Measurements from ENCODE around the gene PCDHB8.
"Not testable (repeated sequence)": the region's sequence is repeated elsewhere in the genome, so short reads cannot be mapped to it uniquely, and the experiment has no call there.

PCDHB8 gene

DNA sequence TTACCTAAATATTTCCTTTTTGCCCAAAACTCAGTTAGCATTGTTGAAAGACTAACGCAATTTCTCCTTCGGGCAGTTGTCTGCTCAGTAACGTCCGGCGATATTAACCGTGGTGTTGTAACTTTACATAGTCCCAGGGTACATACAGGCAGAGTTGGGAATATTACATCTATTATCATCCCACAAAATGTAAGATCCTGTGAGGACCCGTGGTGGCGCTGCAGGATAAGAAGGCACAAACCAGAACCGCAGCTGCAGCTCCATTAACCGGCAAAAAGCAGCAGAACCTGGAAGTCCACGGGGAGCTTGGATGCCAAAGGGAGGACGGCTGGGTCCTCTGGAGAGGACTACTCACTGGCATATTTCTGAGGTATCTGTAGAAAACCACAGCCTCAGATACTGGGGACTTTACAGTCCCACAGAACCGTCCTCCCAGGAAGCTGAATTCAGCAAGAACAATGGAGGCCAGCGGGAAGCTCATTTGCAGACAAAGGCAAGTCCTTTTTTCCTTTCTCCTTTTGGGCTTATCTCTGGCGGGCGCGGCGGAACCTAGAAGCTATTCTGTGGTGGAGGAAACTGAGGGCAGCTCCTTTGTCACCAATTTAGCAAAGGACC lies at the start of gene PCDHB8:
Gene PCDHB8 (plus strand): TSS at position 214 of the 615 bp plus-strand sequence. CDS start 245 bp downstream, at position 459.
- FAIRE-seq, result peak; percentile 46
- DNase-seq (ENCODE audit: insufficient read length, low spot score), result not testable (repeated sequence)

- peak; percentile 44 for FAIRE-seq
- DNase-seq (ENCODE audit: insufficient read length, low spot score), result peak; percentile 72
Measured at GRCh38 chr5:141135030-141135717, 42.4 kb upstream of the PCDHB8 start, which contains the start of gene PCDHB5. Gene PCDHB5, plus strand, starts transcription at chr5:141135206. Its CDS starts 229 bp downstream, at chr5:141135435.

DNA sequence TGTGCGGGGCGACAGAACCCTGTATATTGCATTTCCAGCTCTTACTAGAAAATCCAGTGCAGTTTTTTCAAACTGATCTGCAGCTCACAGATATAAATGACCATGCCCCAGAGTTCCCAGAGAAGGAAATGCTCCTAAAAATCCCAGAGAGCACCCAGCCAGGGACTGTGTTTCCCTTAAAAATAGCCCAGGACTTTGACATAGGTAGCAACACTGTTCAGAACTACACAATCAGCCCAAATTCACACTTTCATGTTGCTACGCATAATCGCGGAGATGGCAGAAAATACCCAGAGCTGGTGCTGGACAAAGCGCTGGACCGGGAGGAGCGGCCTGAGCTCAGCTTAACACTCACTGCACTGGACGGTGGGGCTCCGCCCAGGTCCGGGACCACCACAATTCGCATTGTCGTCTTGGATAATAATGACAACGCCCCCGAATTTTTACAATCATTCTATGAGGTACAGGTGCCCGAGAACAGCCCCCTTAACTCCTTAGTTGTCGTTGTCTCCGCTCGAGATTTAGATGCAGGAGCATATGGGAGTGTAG lies 41.8 kb upstream of the PCDHB8 start:
- FAIRE-seq, result no peak
- DNase-seq (ENCODE audit: insufficient read length, low spot score), result no peak

DNA sequence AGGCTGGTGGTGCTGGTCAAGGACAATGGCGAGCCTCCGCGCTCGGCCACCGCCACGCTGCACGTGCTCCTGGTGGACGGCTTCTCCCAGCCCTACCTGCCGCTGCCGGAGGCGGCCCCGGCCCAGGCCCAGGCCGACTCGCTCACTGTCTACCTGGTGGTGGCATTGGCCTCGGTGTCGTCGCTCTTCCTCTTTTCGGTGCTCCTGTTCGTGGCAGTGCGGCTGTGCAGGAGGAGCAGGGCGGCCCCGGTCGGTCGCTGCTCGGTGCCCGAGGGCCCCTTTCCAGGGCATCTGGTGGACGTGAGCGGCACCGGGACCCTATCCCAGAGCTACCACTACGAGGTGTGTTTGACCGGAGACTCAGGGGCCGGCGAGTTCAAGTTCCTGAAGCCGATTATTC lies 40.2 kb upstream of the PCDHB8 start:
- not testable (repeated sequence) for DNase-seq (ENCODE audit: insufficient read length, low spot score); FAIRE-seq

GRCh38 chr5:141149812-141150211 lies 27.8 kb upstream of the PCDHB8 start, which contains the start of gene PCDHB6:
Gene PCDHB6, plus strand, starts transcription at chr5:141150057. Its CDS starts 201 bp downstream, at chr5:141150258.
- DNase-seq (ENCODE audit: insufficient read length, low spot score) (no peak), FAIRE-seq (no peak)

GRCh38 chr5:141150224-141150992 lies 27.2 kb upstream of the PCDHB8 start:
- DNase-seq (ENCODE audit: insufficient read length, low spot score) (no peak), FAIRE-seq (no peak)

DNA sequence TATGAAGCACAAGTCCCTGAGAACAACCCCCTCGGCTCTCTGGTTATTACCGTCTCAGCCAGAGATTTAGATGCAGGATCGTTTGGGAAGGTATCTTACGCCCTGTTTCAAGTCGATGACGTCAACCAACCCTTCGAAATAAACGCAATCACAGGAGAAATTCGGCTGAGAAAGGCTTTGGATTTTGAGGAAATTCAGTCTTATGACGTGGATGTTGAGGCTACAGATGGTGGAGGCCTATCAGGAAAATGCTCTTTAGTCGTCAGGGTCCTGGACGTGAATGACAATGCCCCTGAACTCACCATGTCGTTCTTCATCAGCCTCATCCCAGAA lies 26.6 kb upstream of the PCDHB8 start:
- DNase-seq (ENCODE audit: insufficient read length, low spot score) (no peak), FAIRE-seq (no peak)

- not testable (repeated sequence) for DNase-seq (ENCODE audit: insufficient read length, low spot score); FAIRE-seq
Measured at GRCh38 chr5:141151632-141152031, 26.0 kb upstream of the PCDHB8 start.

DNA sequence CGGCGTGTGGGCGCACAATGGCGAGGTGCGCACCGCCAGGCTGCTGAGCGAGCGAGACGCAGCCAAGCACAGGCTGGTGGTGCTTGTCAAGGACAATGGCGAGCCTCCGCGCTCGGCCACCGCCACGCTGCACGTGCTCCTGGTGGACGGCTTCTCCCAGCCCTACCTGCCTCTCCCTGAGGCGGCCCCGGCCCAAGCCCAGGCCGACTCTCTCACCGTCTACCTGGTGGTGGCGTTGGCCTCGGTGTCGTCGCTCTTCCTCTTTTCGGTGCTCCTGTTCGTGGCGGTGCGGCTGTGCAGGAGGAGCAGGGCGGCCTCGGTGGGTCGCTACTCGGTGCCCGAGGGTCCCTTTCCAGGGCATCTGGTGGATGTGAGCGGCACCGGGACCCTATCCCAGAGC lies 25.5 kb upstream of the PCDHB8 start:
- not testable (repeated sequence) for DNase-seq (ENCODE audit: insufficient read length, low spot score); FAIRE-seq

DNA sequence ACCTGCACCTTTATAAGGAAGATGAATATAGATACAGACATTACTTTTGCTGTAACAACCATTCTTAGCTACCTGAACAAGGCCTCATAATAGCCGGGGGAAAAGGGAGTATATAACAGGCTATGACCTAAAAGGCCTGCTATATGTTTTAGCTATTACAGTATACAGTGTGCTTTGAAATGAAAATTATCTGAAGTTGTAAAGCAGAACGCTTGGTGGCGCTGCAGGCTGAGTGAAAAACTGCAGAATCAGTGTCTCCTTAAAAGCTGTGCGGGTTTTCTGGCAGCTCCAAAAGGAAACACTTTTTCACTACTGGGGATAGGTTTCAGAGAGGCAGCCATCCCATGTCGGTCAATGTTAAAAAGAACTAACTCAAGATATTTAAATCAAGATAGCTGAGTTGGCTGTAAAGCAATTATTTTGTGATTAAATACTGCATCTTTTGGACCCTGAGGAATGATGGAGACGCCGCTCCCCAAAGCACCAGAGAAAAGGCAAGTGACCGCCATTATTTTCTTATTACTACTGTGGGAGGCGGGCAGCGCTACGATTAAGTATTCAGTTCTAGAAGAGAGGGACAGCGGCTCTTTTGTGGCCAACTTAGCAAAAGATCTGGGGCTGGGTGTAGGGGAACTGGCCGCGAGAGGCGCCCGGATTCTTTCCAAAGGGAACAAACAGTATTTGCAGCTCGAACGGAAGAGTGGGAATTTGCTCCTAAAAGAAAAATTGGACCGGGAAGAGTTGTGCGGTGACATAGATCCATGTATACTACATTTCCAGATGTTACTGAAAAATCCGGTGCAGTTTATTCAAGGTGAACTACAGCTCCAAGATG lies 21.8 kb upstream of the PCDHB8 start:
- FAIRE-seq, result no peak

GRCh38 chr5:141157356-141157755 lies 20.2 kb upstream of the PCDHB8 start:
- not testable (repeated sequence) for FAIRE-seq; DNase-seq (ENCODE audit: insufficient read length, low spot score)

More for the DNA sequence above, 21.8 kb upstream of the PCDHB8 start:
- DNase-seq (ENCODE audit: insufficient read length, low spot score), result no peak

DNA sequence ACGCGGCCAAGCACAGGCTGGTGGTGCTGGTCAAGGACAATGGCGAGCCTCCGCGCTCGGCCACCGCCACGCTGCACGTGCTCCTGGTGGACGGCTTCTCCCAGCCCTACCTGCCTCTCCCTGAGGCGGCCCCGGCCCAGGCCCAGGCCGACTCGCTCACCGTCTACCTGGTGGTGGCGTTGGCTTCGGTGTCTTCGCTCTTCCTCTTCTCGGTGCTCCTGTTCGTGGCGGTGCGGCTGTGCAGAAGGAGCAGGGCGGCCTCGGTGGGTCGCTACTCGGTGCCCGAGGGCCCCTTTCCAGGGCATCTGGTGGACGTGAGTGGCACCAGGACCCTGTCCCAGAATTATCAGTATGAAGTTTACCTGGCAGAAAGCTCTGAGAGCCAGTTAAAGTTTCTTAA lies 19.7 kb upstream of the PCDHB8 start:
- not testable (repeated sequence) for DNase-seq (ENCODE audit: insufficient read length, low spot score); FAIRE-seq

DNA sequence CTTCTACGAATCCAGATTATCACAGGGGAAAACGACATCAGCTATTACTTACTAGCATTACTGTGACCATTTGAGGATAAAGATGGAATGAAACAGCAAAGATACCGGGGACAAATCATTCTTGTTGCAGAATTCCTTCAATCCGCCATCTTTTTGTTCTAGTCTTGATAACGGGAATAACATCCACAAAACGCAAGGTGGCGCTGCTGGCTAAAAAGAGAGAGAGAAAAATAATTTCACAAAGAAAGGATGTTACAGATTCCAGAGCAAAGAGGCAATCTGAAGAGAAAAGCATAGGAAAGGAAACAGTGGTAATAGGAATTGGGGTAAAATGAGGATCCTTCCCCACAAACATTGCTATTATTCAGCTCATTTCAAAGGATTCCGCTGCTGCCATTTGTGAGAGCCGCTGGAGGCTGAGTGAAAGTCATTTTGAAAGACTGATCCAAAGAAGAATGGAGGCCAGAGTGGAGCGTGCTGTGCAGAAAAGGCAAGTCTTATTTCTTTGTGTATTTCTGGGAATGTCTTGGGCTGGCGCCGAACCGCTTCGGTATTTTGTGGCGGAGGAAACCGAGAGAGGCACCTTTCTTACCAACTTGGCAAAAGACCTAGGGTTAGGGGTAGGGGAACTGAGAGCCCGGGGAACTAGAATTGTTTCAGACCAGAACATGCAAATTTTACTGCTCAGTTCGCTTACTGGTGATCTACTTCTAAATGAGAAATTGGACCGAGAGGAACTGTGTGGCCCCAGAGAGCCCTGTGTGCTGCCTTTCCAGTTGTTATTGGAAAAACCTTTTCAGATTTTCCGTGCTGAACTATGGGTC lies 5.0 kb upstream of the PCDHB8 start, which contains the start of gene PCDHB7:
Gene PCDHB7 (plus strand): TSS at position 264 of the 824 bp plus-strand sequence. CDS start 192 bp downstream, at position 456.
- FAIRE-seq (no peak), DNase-seq (ENCODE audit: insufficient read length, low spot score) (no peak)

- DNase-seq (ENCODE audit: insufficient read length, low spot score); FAIRE-seq: not testable (repeated sequence)
Measured at GRCh38 chr5:141174291-141175104, 3.1 kb upstream of the PCDHB8 start.

GRCh38 chr5:141175933-141176332 lies 1.7 kb upstream of the PCDHB8 start:
- no peak for DNase-seq (ENCODE audit: insufficient read length, low spot score)
- FAIRE-seq, result no peak

DNA sequence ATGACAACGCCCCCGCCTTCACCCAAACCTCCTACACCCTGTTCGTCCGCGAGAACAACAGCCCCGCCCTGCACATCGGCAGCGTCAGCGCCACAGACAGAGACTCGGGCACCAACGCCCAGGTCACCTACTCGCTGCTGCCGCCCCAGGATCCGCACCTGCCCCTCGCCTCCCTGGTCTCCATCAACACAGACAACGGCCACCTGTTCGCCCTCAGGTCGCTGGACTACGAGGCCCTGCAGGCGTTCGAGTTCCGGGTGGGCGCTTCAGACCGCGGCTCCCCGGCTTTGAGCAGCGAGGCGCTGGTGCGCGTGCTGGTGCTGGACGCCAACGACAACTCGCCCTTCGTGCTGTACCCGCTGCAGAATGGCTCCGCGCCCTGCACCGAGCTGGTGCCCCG lies 1.8 kb downstream of the PCDHB8 start:
- not testable (repeated sequence) for DNase-seq (ENCODE audit: insufficient read length, low spot score); FAIRE-seq

DNA sequence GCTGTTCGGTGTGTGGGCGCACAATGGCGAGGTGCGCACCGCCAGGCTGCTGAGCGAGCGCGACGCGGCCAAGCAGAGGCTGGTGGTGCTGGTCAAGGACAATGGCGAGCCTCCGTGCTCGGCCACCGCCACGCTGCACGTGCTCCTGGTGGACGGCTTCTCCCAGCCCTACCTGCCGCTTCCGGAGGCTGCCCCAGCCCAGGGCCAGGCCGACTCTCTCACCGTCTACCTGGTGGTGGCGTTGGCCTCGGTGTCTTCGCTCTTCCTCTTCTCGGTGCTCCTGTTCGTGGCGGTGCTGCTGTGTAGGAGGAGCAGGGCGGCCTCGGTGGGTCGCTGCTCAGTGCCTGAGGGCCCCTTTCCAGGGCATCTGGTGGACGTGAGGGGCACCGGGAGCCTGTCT lies 2.3 kb downstream of the PCDHB8 start:
- FAIRE-seq; DNase-seq (ENCODE audit: insufficient read length, low spot score): not testable (repeated sequence)

DNA sequence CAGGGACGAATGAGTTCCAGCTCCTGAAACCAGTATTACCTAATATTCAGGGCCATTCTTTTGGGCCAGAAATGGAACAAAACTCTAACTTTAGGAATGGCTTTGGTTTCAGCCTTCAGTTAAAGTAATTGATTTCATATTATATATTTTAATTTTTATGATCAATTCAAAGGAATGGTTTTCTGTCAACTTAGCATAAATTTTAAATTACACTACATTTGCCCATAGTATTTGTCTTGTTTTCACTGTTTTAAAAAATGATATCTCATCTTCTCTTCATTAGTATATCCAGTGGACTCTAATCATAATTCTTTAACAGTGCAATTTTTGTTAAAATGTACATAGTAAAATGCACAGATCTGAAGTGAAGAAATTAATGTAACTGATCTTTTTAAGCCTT lies 2.7 kb downstream of the PCDHB8 start:
- FAIRE-seq (no peak), DNase-seq (ENCODE audit: insufficient read length, low spot score) (no peak)

Measured in HTR-8/SVneo (cell line).